Esophagus muscularis mucosa (tissue), 4 donors: ENCODE results near the gene RRP8.

ENCODE experiments used
- CTCF ChIP-seq, 3 experiments: fragments of 200-600 bp in 2 of 3; fragments of 450-650 bp in 1 of 3; sonication (generic) in 2 of 3; IDR thresholded peaks; one replicate each; pipeline ENCODE4 v1.5.1; 2017 to 2019; ENCODE audit warnings: antibody characterized with exemption in 3 of 3, mild to moderate bottlenecking in 2 of 3, moderate library complexity in 1 of 3
- EP300 ChIP-seq: sonication (generic); formaldehyde crosslinking; IDR thresholded peaks from one replicate; pipeline ENCODE4 v1.6.1; 2017; ENCODE audit warnings: antibody characterized with exemption
- POLR2A ChIP-seq: fragments of 450-650 bp; IDR thresholded peaks from one replicate; pipeline ENCODE4 v1.6.1; 2017; ENCODE audit warnings: antibody characterized with exemption, moderate library complexity, mild to moderate bottlenecking, low read depth

DNA sequence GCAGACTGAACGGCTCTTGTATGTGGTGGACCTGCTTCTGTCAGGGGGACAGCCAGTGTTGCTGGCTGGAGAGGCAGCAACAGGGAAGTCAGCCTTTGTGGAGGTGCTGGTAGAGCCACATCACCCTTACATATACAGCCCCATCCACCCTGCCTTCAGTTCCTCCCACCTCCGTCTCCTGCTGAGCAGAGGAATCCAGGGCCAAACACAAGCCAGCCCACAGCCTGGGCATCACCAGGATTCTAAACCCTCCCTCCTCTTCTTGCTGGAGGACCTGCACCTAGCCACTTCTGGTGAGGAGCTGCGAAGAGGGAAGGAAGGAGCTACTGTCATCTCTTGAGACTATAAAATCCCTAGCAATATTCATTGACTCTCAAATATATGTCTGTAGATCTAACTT, 54.8 kb downstream of the RRP8 start:
- TF ChIP-seq CTCF (IDR thresholded peaks at IDR 0.05) (no peak), POLR2A (no peak), EP300 (no peak)
